GM23248 (cell line): ENCODE data around the gene MPPED1. TPM values are rescaled to one million over a fixed set of nuclear protein-coding genes. Genes with fewer than 3 reads are reported as not detected.

ENCODE experiments used
- DNase-seq: peaks from one replicate; pipeline ENCODE4 v3.0.0-alpha.2; 2015
- H2AFZ ChIP-seq: fragments of 200-600 bp; sonication (generic); 2 replicates; pipeline ENCODE4 v1.6.1; 2016; ENCODE audit warnings: antibody characterized with exemption
- H3F3A ChIP-seq: fragments of 200-600 bp; sonication (generic); 2 replicates; pipeline ENCODE4 v1.6.1; 2016; ENCODE audit warnings: mild to moderate bottlenecking, antibody characterized with exemption, mixed run types; ENCODE audit not compliant: insufficient read depth
- H3K27ac ChIP-seq: fragments of 200-600 bp; sonication (generic); 2 replicates; pipeline ENCODE4 v1.5.1; 2016; ENCODE audit warnings: mild to moderate bottlenecking
- H3K27me3 ChIP-seq: fragments of 200-600 bp; sonication (generic); replicated peaks from 2 replicates; pipeline ENCODE4 v1.6.1; 2016; ENCODE audit warnings: mild to moderate bottlenecking; ENCODE audit not compliant: insufficient read depth
- H3K36me3 ChIP-seq: fragments of 200-600 bp; sonication (generic); 2 replicates; pipeline ENCODE4 v1.6.1; 2016; ENCODE audit warnings: low read depth, mild to moderate bottlenecking
- H3K4me1 ChIP-seq: fragments of 200-600 bp; sonication (generic); 2 replicates; pipeline ENCODE4 v1.6.1; 2016; ENCODE audit warnings: mild to moderate bottlenecking; ENCODE audit not compliant: insufficient read depth
- H3K4me2 ChIP-seq: fragments of 200-600 bp; sonication (generic); one replicate; pipeline ENCODE4 v1.6.1; 2016; ENCODE audit warnings: mild to moderate bottlenecking; ENCODE audit not compliant: unreplicated experiment
- H3K4me3 ChIP-seq: fragments of 200-600 bp; sonication (generic); 2 replicates; pipeline ENCODE4 v1.5.1; 2016; ENCODE audit warnings: mild to moderate bottlenecking
- H3K79me2 ChIP-seq: fragments of 200-600 bp; sonication (generic); 2 replicates; pipeline ENCODE4 v1.6.1; 2016; ENCODE audit warnings: mild to moderate bottlenecking; ENCODE audit not compliant: insufficient read depth
- H3K9ac ChIP-seq: fragments of 200-600 bp; sonication (generic); 2 replicates; pipeline ENCODE4 v1.6.1; 2016; ENCODE audit warnings: mild to moderate bottlenecking
- H3K9me2 ChIP-seq: fragments of 200-600 bp; sonication (generic); 2 replicates; pipeline ENCODE4 v1.6.1; 2016; ENCODE audit warnings: mixed run types, mild to moderate bottlenecking, moderate library complexity; ENCODE audit not compliant: insufficient read depth
- H3K9me3 ChIP-seq: fragments of 200-600 bp; sonication (generic); one replicate; pipeline ENCODE4 v1.6.1; 2017; ENCODE audit warnings: low read depth
- H4K20me1 ChIP-seq: fragments of 200-600 bp; sonication (generic); 2 replicates; pipeline ENCODE4 v1.6.0; 2016; ENCODE audit not compliant: insufficient read depth
- EZH2 ChIP-seq: fragments of 200-600 bp; sonication (generic); IDR thresholded peaks from 2 replicates; pipeline ENCODE4 v1.6.1; 2018; ENCODE audit warnings: antibody characterized with exemption, mild to moderate bottlenecking; ENCODE audit not compliant: insufficient read depth, poor library complexity, severe bottlenecking
- EZH2phosphoT487 ChIP-seq: fragments of 200-600 bp; sonication (generic); IDR thresholded peaks from 2 replicates; pipeline ENCODE4 v1.6.1; 2018; ENCODE audit warnings: antibody characterized with exemption, moderate library complexity, mild to moderate bottlenecking, low read depth; ENCODE audit not compliant: insufficient read depth
- WGBS, 2 experiments: methylation state at CpG; one replicate each; pipeline ENCODE4 v1.1.6; 2015 to 2017; ENCODE audit warnings: low lambda C conversion rate in 2 of 2, low coverage in 1 of 2; ENCODE audit errors: missing lambda C conversion rate in 2 of 2; 5-methylcytosine and 5-hydroxymethylcytosine counted together
- in situ Hi-C: fragments of 300-500 bp; cut with MboI; formaldehyde crosslinking; loops from 2 replicates; pipeline ENCODE4 v1.15.0; 2020
- polyA plus RNA-seq: library from polyadenylated mRNA; unstranded; fragments of >200 nt; fragmentation: Nextera tagmentation; extraction: Ambion mirVana; gene quantifications from 2 replicates; pipeline ENCODE4 v1.2.1, GENCODE V29; 2016
- total RNA-seq: library from RNA; depleted of rRNA; stranded (reverse); fragments of >200 nt; shearing (Covaris generic); gene quantifications from 2 replicates; pipeline ENCODE4 v1.2.3, GENCODE V29; 2014

Gene MPPED1
- total and polyA plus RNA-seq, 2 experiments from 2014 or later: not detected

- Histone ChIP-seq H3K4me1 (no peaks in the 10 kb centered on the region), H3K9me2 (no peaks in the 10 kb centered on the region), H2AFZ (no peak overlapping the region), H3F3A (no peaks in the 10 kb centered on the region), H3K79me2 (no peaks in the 10 kb centered on the region), H3K27me3 (peaks cover 59% of the 10 kb centered on the region), H3K36me3 (no peaks in the 10 kb centered on the region), H4K20me1 (no peaks in the 10 kb centered on the region), H3K4me2 (no peak overlapping the region), H3K9ac (no peak overlapping the region), H3K27ac (no peak overlapping the region), H3K4me3 (no peak overlapping the region), H3K9me3 (no peaks in the 10 kb centered on the region)
- 54 to 58% methylated on average over 11 of the region's 11 CpGs for WGBS, 2 experiments
- TF ChIP-seq EZH2phosphoT487 (no peak), EZH2 (no peak)
- in situ Hi-C loops: no loop called here
- no peak for DNase-seq
Observed at GRCh38 chr22:43417555-43417954, 5.7 kb downstream of the MPPED1 start.

GRCh38 chr22:43418079-43418825 is 6.4 kb downstream of the MPPED1 start:
- H3K4me2 ChIP-seq: no peak overlapping the region
- H3K27ac ChIP-seq: no peak overlapping the region
- H2AFZ ChIP-seq: no peak overlapping the region
- H4K20me1 ChIP-seq: no peaks in the 10 kb centered on the region
- no peaks in the 10 kb centered on the region for H3F3A ChIP-seq
- no peaks in the 10 kb centered on the region for H3K9me3 ChIP-seq
- TF ChIP-seq EZH2 (no peak), EZH2phosphoT487 (no peak)
- H3K79me2 ChIP-seq: no peaks in the 10 kb centered on the region
- no peak overlapping the region for H3K4me3 ChIP-seq
- H3K27me3 ChIP-seq: peaks cover 52% of the 10 kb centered on the region
- no peak overlapping the region for H3K9ac ChIP-seq
- H3K36me3 ChIP-seq: no peaks in the 10 kb centered on the region
- 46% methylated on average over 15 of the region's 15 CpGs for WGBS, 2 experiments
- in situ Hi-C loops: no loop called here
- no peaks in the 10 kb centered on the region for H3K4me1 ChIP-seq
- no peaks in the 10 kb centered on the region for H3K9me2 ChIP-seq
- DNase-seq: no peak

GRCh38 chr22:43419371-43420080 is 7.7 kb downstream of the MPPED1 start:
- Histone ChIP-seq H3K4me1 (no peaks in the 10 kb centered on the region), H4K20me1 (no peaks in the 10 kb centered on the region), H3F3A (no peaks in the 10 kb centered on the region), H3K27me3 (peaks cover 48% of the 10 kb centered on the region), H3K4me3 (no peak overlapping the region), H3K9ac (no peak overlapping the region), H3K36me3 (no peaks in the 10 kb centered on the region), H3K4me2 (no peak overlapping the region), H3K79me2 (no peaks in the 10 kb centered on the region), H3K9me3 (no peaks in the 10 kb centered on the region), H2AFZ (no peak overlapping the region), H3K9me2 (no peaks in the 10 kb centered on the region), H3K27ac (no peak overlapping the region)
- 52 to 53% methylated on average over 13 of the region's 13 CpGs for WGBS, 2 experiments
- no peak for DNase-seq
- in situ Hi-C loops: no loop called here
- TF ChIP-seq EZH2phosphoT487 (no peak), EZH2 (no peak)

GRCh38 chr22:43421046-43421665 is 9.3 kb downstream of the MPPED1 start:
- WGBS, 2 experiments: 70% methylated on average over 36 of the region's 36 CpGs
- Histone ChIP-seq H3K9me3 (no peaks in the 10 kb centered on the region), H3K4me1 (no peaks in the 10 kb centered on the region), H3K36me3 (no peaks in the 10 kb centered on the region), H3K4me3 (no peak overlapping the region), H3K27me3 (peaks cover 32% of the 10 kb centered on the region), H4K20me1 (no peaks in the 10 kb centered on the region), H3K9me2 (no peaks in the 10 kb centered on the region), H3K9ac (no peak overlapping the region), H2AFZ (no peak overlapping the region), H3K4me2 (no peak overlapping the region), H3F3A (no peaks in the 10 kb centered on the region), H3K79me2 (no peaks in the 10 kb centered on the region), H3K27ac (no peak overlapping the region)
- no peak for DNase-seq
- in situ Hi-C loops: no loop called here
- TF ChIP-seq EZH2phosphoT487 (no peak), EZH2 (no peak)
